IMR-90 (cell line): ENCODE measurements around the gene TGM1. TPM values are rescaled to one million over a fixed set of nuclear protein-coding genes. Genes with fewer than 3 reads are reported as not detected.

ENCODE experiments used
- ATAC-seq: fragments of 200-7000 bp; cut with Tn5 transposase; 2 replicates; pipeline ENCODE4 v1.9.1; 2020; ENCODE audit warnings: low read depth, mild to moderate bottlenecking, moderate library complexity
- BruUV-seq: library from RNA; stranded (reverse); fragments of 400-500 nt; replicated peaks from 2 replicates; lab custom pipeline; 2021; lab: Mats Ljungman, UMichigan
- CTCF ChIA-PET: fragments of 300-600 bp; formaldehyde crosslinking; extraction: SDS; loops from one replicate; lab custom pipeline; 2021; ENCODE audit warnings: antibody characterized with exemption; lab: Yijun Ruan, JAX
- POLR2A ChIA-PET: fragments of 300-600 bp; sonication (Branson Sonifier 250); formaldehyde crosslinking; loops from one replicate; lab custom pipeline; 2022; ENCODE audit warnings: antibody characterized with exemption; ENCODE audit not compliant: unreplicated experiment; lab: Charles Lee
- DNase-seq: peaks from one replicate; pipeline ENCODE4 v3.0.0; 2013
- H2AFZ ChIP-seq: replicated peaks from 2 replicates; pipeline ENCODE3; 2013; ENCODE audit warnings: low read length, mild to moderate bottlenecking; ENCODE audit not compliant: poor library complexity
- H2AK5ac ChIP-seq: 2 replicates; pipeline ENCODE4 v1.6.1; 2013; ENCODE audit warnings: low read depth, low read length, inconsistent platforms
- H2AK9ac ChIP-seq: replicated peaks from 2 replicates; pipeline ENCODE3; 2013; ENCODE audit warnings: mild to moderate bottlenecking, low read depth, low read length, moderate library complexity; ENCODE audit not compliant: poor library complexity
- H2BK120ac ChIP-seq: 2 replicates; pipeline ENCODE4 v1.6.1; 2013; ENCODE audit warnings: low read depth, low read length, inconsistent platforms
- H2BK15ac ChIP-seq: 3 replicates; pipeline ENCODE4 v1.6.1; 2013; ENCODE audit warnings: low read depth, low read length, inconsistent platforms
- H2BK20ac ChIP-seq: 2 replicates; pipeline ENCODE4 v1.6.1; 2013; ENCODE audit warnings: low read depth, mild to moderate bottlenecking, inconsistent platforms, low read length, moderate library complexity
- H2BK5ac ChIP-seq: 2 replicates; pipeline ENCODE4 v1.6.1; 2013; ENCODE audit warnings: mild to moderate bottlenecking, low read depth, low read length, inconsistent platforms; ENCODE audit not compliant: poor library complexity, severe bottlenecking
- H3K14ac ChIP-seq: replicated peaks from 2 replicates; pipeline ENCODE4 v1.6.1; 2013; ENCODE audit warnings: low read depth, low read length, inconsistent platforms
- H3K18ac ChIP-seq: 2 replicates; pipeline ENCODE4 v1.6.1; 2013; ENCODE audit warnings: low read depth, low read length, control low read depth
- H3K23ac ChIP-seq: 2 replicates; pipeline ENCODE4 v1.6.1; 2013; ENCODE audit warnings: low read depth, low read length, inconsistent platforms
- H3K27ac ChIP-seq: 2 replicates; pipeline ENCODE4 v1.5.1; 2013; ENCODE audit warnings: mild to moderate bottlenecking, control low read depth, low read length; ENCODE audit not compliant: insufficient read depth
- H3K27me3 ChIP-seq: 2 replicates; pipeline ENCODE4 v1.6.1; 2013; ENCODE audit warnings: low read length; ENCODE audit not compliant: control insufficient read depth, insufficient read depth
- H3K36me3 ChIP-seq: 2 replicates; pipeline ENCODE4 v1.6.1; 2013; ENCODE audit warnings: low read length, mixed read lengths; ENCODE audit not compliant: control insufficient read depth, insufficient read depth
- H3K4ac ChIP-seq: 2 replicates; pipeline ENCODE4 v1.6.1; 2013; ENCODE audit warnings: low read depth, low read length, inconsistent platforms
- H3K4me1 ChIP-seq: 2 replicates; pipeline ENCODE4 v1.6.1; 2013; ENCODE audit warnings: low read length, mixed read lengths; ENCODE audit not compliant: control insufficient read depth, insufficient read depth
- H3K4me2 ChIP-seq: 2 replicates; pipeline ENCODE4 v1.6.1; 2013; ENCODE audit warnings: low read depth, mild to moderate bottlenecking, control low read depth, low read length, moderate library complexity
- H3K4me3 ChIP-seq: 2 replicates; pipeline ENCODE4 v1.5.1; 2013; ENCODE audit warnings: low read depth, mild to moderate bottlenecking, control low read depth, low read length, moderate library complexity; ENCODE audit not compliant: insufficient read depth
- H3K56ac ChIP-seq: 2 replicates; pipeline ENCODE4 v1.6.1; 2013; ENCODE audit warnings: low read length, inconsistent platforms; ENCODE audit not compliant: insufficient read depth; ENCODE audit errors: extremely low read depth
- H3K79me1 ChIP-seq, 2 experiments: 2 replicates each; pipeline ENCODE4 v1.6.1; 2013; ENCODE audit warnings: low read length in 2 of 2, inconsistent platforms in 1 of 2, low read depth in 1 of 2
- H3K9ac ChIP-seq: 2 replicates; pipeline ENCODE4 v1.6.1; 2013; ENCODE audit warnings: low read depth, low read length, control low read depth
- H3K9me1 ChIP-seq: 2 replicates; pipeline ENCODE4 v1.6.1; 2013; ENCODE audit warnings: low read length, inconsistent platforms; ENCODE audit not compliant: insufficient read depth
- H3K9me3 ChIP-seq: 2 replicates; pipeline ENCODE4 v1.6.1; 2013; ENCODE audit warnings: low read length; ENCODE audit not compliant: control insufficient read depth, insufficient read depth
- H4K20me1 ChIP-seq: 2 replicates; pipeline ENCODE4 v1.6.1; 2013; ENCODE audit warnings: low read length, inconsistent platforms; ENCODE audit not compliant: insufficient read depth
- H4K5ac ChIP-seq: 2 replicates; pipeline ENCODE4 v1.6.1; 2013; ENCODE audit warnings: mild to moderate bottlenecking, low read depth, low read length, control low read depth
- H4K8ac ChIP-seq, 2 experiments: 2 replicates each; pipeline ENCODE4 v1.6.1; 2013; ENCODE audit warnings: low read depth in 2 of 2, low read length in 2 of 2, control low read depth in 1 of 2, inconsistent platforms in 1 of 2
- H4K91ac ChIP-seq: 2 replicates; pipeline ENCODE4 v1.6.1; 2013; ENCODE audit warnings: low read depth, low read length, inconsistent platforms; ENCODE audit not compliant: insufficient read depth
- BHLHE40 ChIP-seq: fragments of 150-350 bp; IDR thresholded peaks from 2 replicates; pipeline ENCODE4 v1.6.1; 2016; ENCODE audit warnings: mild to moderate bottlenecking, low read depth, low read length
- CEBPB ChIP-seq: IDR thresholded peaks from 2 replicates; pipeline ENCODE4 v1.6.1; 2012; ENCODE audit warnings: low read depth, low read length, improper control_type of control experiment
- CHD1 ChIP-seq: IDR thresholded peaks from 2 replicates; pipeline ENCODE4 v1.6.1; 2012; ENCODE audit warnings: low read depth, low read length, improper control_type of control experiment
- CTCF ChIP-seq: conservative IDR thresholded peaks from 2 replicates; pipeline ENCODE4 v1.5.1; 2012; ENCODE audit warnings: mild to moderate bottlenecking, low read depth, low read length, improper control_type of control experiment
- FOS ChIP-seq: fragments of 150-350 bp; IDR thresholded peaks from 2 replicates; pipeline ENCODE4 v1.6.1; 2016; ENCODE audit warnings: low read depth, low read length
- MAFK ChIP-seq: IDR thresholded peaks from 2 replicates; pipeline ENCODE4 v1.6.1; 2012; ENCODE audit warnings: low read depth, low read length, improper control_type of control experiment
- MAZ ChIP-seq: IDR thresholded peaks from 2 replicates; pipeline ENCODE4 v1.6.1; 2012; ENCODE audit warnings: low read depth, mild to moderate bottlenecking, low read length, improper control_type of control experiment, moderate library complexity, borderline replicate concordance
- MXI1 ChIP-seq: IDR thresholded peaks from 2 replicates; pipeline ENCODE4 v1.6.1; 2012; ENCODE audit warnings: low read depth, mild to moderate bottlenecking, low read length, moderate library complexity, borderline replicate concordance
- NFE2L2 ChIP-seq: fragments of 150-350 bp; IDR thresholded peaks from 2 replicates; pipeline ENCODE4 v1.6.1; 2016; ENCODE audit warnings: low read depth, mild to moderate bottlenecking, low read length
- POLR2A ChIP-seq: IDR thresholded peaks from 2 replicates; pipeline ENCODE4 v1.6.1; 2012; ENCODE audit warnings: mild to moderate bottlenecking, low read depth, low read length
- RAD21 ChIP-seq: IDR thresholded peaks from 2 replicates; pipeline ENCODE4 v1.6.1; 2012; ENCODE audit warnings: low read length, improper control_type of control experiment
- RCOR1 ChIP-seq: IDR thresholded peaks from 2 replicates; pipeline ENCODE4 v1.6.1; 2012; ENCODE audit warnings: mild to moderate bottlenecking, low read length, improper control_type of control experiment; ENCODE audit not compliant: insufficient replicate concordance
- RFX5 ChIP-seq: IDR thresholded peaks from 2 replicates; pipeline ENCODE4 v1.8.0; 2012; ENCODE audit warnings: low read depth, mild to moderate bottlenecking, low read length, moderate library complexity
- SMC3 ChIP-seq: fragments of 150-350 bp; IDR thresholded peaks from 2 replicates; pipeline ENCODE4 v1.6.1; 2016; ENCODE audit warnings: low read depth, mild to moderate bottlenecking, antibody characterized with exemption, low read length, moderate library complexity
- WGBS, 2 experiments: methylation state at CpG; one replicate each; pipeline versions ENCODE4 v1.1.5 to v1.1.7; 2013; ENCODE audit warnings: missing lambda C conversion rate in 2 of 2; ENCODE audit not compliant: insufficient read length in 1 of 2; ENCODE audit errors: extremely low coverage in 2 of 2; 5-methylcytosine and 5-hydroxymethylcytosine counted together
- dilution Hi-C: fragments of 300-500 bp; cut with HindIII; formaldehyde crosslinking; loops from one replicate; pipeline ENCODE4 v1.14.3; 2018; ENCODE audit warnings: low sequenced_read_pairs; ENCODE audit not compliant: unreplicated experiment
- in situ Hi-C: fragments of 300-500 bp; cut with MboI; formaldehyde crosslinking; loops from 3 replicates; pipeline ENCODE4 v1.14.3; 2019; ENCODE audit warnings: low sequenced_read_pairs, inconsistent platforms, mixed read lengths
- intact Hi-C: fragments of 100-400 bp; cut with micrococcal nuclease; formaldehyde crosslinking; loops from 2 replicates; pipeline ENCODE4 v1.10.0; 2022
- polyA plus RNA-seq, 3 experiments: library from polyadenylated mRNA; depleted of rRNA; stranded (reverse); fragments of >200 nt; gene quantifications; 2 replicates each; pipeline ENCODE4 v1.2.3, GENCODE V29; 2012; ENCODE audit warnings: low replicate concordance in 1 of 3
- total RNA-seq: library from RNA; depleted of rRNA; stranded (reverse); fragments of >200 nt; gene quantifications from 2 replicates; pipeline ENCODE4 v1.2.3, GENCODE V29; 2012
- TF ChIP-seq, protein P1 (sequence below): fragments of 150-350 bp; IDR thresholded peaks from 2 replicates; pipeline ENCODE4 v1.6.1; 2016; ENCODE audit warnings: low read depth, mild to moderate bottlenecking, low read length, moderate library complexity, borderline replicate concordance
- TF ChIP-seq, protein P2 (sequence below): fragments of 150-350 bp; IDR thresholded peaks from 2 replicates; pipeline ENCODE4 v1.6.1; 2017; ENCODE audit warnings: mild to moderate bottlenecking, antibody characterized with exemption, low read length, low read depth

The TGM1 gene
- total and polyA plus RNA-seq, 2 of the 4 experiments (the other 2 are of a cell fraction): 0.72 to 3.3 TPM

GRCh38 chr14:24263848-24264247 is 871 bp upstream of the TGM1 start:
- intact Hi-C loops (no loop called here), dilution Hi-C loops (no loop called here), in situ Hi-C loops (no loop called here)
- BruUV-seq: no TSS peak
- no peak overlapping the region for H3K4me2 ChIP-seq
- H3K9me1 ChIP-seq: peaks cover 11% of the 10 kb centered on the region; the same call in 1 of the 2 replicates
- H2AK5ac ChIP-seq: no peak overlapping the region
- no peak overlapping the region for H3K4ac ChIP-seq
- H3K27me3 ChIP-seq: no peaks in the 10 kb centered on the region
- H4K91ac ChIP-seq: no peak overlapping the region
- WGBS, 2 experiments: no CpG with 5 or more reads among the region's 6 CpGs
- H3K27ac ChIP-seq: no peak overlapping the region
- H3K18ac ChIP-seq: no peak overlapping the region
- ChIA-PET CTCF (no interaction called here), POLR2A (no interaction called here)
- peaks cover 24% of the 10 kb centered on the region for H3K36me3 ChIP-seq
- ATAC-seq (no peak), DNase-seq (no peak)
- no peak overlapping the region for H2BK20ac ChIP-seq
- no peak overlapping the region for H4K5ac ChIP-seq
- no peaks in the 10 kb centered on the region for H3K9me3 ChIP-seq
- no peak for TF ChIP-seq CEBPB
- TF ChIP-seq BHLHE40: no peak
- TF ChIP-seq RAD21: no peak
- no peak for TF ChIP-seq MAFK
- no peak for TF ChIP-seq POLR2A
- TF ChIP-seq SMC3: no peak
- TF ChIP-seq, protein P1, sequence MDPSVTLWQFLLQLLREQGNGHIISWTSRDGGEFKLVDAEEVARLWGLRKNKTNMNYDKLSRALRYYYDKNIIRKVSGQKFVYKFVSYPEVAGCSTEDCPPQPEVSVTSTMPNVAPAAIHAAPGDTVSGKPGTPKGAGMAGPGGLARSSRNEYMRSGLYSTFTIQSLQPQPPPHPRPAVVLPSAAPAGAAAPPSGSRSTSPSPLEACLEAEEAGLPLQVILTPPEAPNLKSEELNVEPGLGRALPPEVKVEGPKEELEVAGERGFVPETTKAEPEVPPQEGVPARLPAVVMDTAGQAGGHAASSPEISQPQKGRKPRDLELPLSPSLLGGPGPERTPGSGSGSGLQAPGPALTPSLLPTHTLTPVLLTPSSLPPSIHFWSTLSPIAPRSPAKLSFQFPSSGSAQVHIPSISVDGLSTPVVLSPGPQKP: no peak
- TF ChIP-seq CTCF: no peak
- no peak for TF ChIP-seq CHD1
- TF ChIP-seq MAZ: no peak
- no peak for TF ChIP-seq FOS
- TF ChIP-seq MXI1: no peak
- TF ChIP-seq RFX5: no peak
- TF ChIP-seq RCOR1: no peak
- TF ChIP-seq, protein P2, sequence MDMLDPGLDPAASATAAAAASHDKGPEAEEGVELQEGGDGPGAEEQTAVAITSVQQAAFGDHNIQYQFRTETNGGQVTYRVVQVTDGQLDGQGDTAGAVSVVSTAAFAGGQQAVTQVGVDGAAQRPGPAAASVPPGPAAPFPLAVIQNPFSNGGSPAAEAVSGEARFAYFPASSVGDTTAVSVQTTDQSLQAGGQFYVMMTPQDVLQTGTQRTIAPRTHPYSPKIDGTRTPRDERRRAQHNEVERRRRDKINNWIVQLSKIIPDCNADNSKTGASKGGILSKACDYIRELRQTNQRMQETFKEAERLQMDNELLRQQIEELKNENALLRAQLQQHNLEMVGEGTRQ: no peak
- TF ChIP-seq NFE2L2: no peak
- no peak overlapping the region for H2BK120ac ChIP-seq
- H4K8ac ChIP-seq: no peak overlapping the region
- H2AFZ ChIP-seq: peak overlapping the region; percentile 17
- no peak overlapping the region for H3K23ac ChIP-seq
- H3K79me1 ChIP-seq: peaks cover 0 to 2% of the 10 kb centered on the region in 2 experiments; a peak in 1 of 4 replicates
- no peak overlapping the region for H2BK5ac ChIP-seq
- no peaks in the 10 kb centered on the region for H4K20me1 ChIP-seq
- H3K56ac ChIP-seq: no peak overlapping the region
- no peak overlapping the region for H3K14ac ChIP-seq
- peak overlapping the region; percentile 55 for H2AK9ac ChIP-seq
- H3K4me1 ChIP-seq: peaks cover 6% of the 10 kb centered on the region
- H3K4me3 ChIP-seq: no peak overlapping the region
- no peak overlapping the region for H3K9ac ChIP-seq
- H2BK15ac ChIP-seq: no peak overlapping the region
